ENCODE measurements around the gene CNPY4.

The CNPY4 gene

GRCh38 chr7:100122568-100122967 lies 3.1 kb downstream of the CNPY4 start:
- no peak overlapping the region for H3K4me3 ChIP-seq (replicated peaks; ENCODE audit: low read depth, low read length)
- TF ChIP-seq, protein P1, sequence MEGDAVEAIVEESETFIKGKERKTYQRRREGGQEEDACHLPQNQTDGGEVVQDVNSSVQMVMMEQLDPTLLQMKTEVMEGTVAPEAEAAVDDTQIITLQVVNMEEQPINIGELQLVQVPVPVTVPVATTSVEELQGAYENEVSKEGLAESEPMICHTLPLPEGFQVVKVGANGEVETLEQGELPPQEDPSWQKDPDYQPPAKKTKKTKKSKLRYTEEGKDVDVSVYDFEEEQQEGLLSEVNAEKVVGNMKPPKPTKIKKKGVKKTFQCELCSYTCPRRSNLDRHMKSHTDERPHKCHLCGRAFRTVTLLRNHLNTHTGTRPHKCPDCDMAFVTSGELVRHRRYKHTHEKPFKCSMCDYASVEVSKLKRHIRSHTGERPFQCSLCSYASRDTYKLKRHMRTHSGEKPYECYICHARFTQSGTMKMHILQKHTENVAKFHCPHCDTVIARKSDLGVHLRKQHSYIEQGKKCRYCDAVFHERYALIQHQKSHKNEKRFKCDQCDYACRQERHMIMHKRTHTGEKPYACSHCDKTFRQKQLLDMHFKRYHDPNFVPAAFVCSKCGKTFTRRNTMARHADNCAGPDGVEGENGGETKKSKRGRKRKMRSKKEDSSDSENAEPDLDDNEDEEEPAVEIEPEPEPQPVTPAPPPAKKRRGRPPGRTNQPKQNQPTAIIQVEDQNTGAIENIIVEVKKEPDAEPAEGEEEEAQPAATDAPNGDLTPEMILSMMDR (IDR thresholded peaks at IDR 0.05; ENCODE audit: low read depth, low read length, missing control alignments): no peak
- no peak for DNase-seq (ENCODE audit: extremely low read depth, low read depth)

- TF ChIP-seq, protein P1 (IDR thresholded peaks at IDR 0.05; ENCODE audit: low read depth, low read length, missing control alignments): no peak
- DNase-seq (ENCODE audit: extremely low read depth, low read depth): no peak
- H3K4me3 ChIP-seq (replicated peaks; ENCODE audit: low read depth, low read length): no peak overlapping the region
Measured at GRCh38 chr7:100124301-100125230, 5.1 kb downstream of the CNPY4 start.

DNA sequence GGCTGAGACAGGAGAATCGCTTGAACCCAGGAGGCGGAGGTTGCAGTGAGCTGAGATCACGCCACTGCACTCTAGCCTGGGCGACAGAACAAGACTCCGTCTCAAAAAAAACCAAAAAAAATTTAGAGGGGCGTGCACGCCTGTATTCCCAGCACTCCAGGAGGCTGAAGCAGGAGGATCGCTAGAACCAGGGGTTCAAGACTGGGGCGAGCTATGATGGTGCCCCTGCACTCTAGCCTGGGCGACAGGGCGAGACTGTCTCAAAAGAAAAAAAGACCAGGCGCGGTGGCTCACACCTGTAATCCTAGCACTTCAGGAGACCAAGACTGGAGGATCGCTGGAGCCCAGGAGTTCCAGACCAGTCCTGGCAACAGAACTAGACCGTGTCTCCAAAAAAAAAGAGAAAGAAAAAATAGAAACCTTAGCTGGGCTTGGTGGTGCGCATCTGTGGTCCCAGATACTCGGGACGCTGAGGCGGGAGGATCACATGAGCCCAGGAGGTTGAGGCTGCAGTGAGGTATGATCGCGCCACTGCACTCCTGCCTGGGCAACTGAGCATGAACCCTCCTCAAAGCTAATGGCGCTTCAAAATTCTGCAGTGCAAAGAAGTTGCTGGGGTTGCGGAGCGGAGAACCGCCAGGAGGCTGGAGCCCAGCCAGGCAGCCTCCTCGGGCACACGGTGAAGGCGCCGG lies 7.0 kb downstream of the CNPY4 start:
- peak overlapping the region; percentile 64 for H3K4me3 ChIP-seq (replicated peaks; ENCODE audit: low read depth, low read length)
- TF ChIP-seq, protein P1 (IDR thresholded peaks at IDR 0.05; ENCODE audit: low read depth, low read length, missing control alignments): no peak
- DNase-seq (ENCODE audit: extremely low read depth, low read depth): no peak

GRCh38 chr7:100126931-100127865 lies 7.8 kb downstream of the CNPY4 start, which contains the start of gene MBLAC1:
Gene MBLAC1, plus strand, starts transcription at chr7:100126967. Its CDS starts 429 bp downstream, at chr7:100127396.
- DNase-seq (ENCODE audit: extremely low read depth, low read depth): peak; percentile 78
- H3K4me3 ChIP-seq (replicated peaks; ENCODE audit: low read depth, low read length): peak within 1 kb of the TSS; percentile 64
- TF ChIP-seq, protein P1 (IDR thresholded peaks at IDR 0.05; ENCODE audit: low read depth, low read length, missing control alignments): no peak

- TF ChIP-seq, protein P1 (IDR thresholded peaks at IDR 0.05; ENCODE audit: low read depth, low read length, missing control alignments): no peak
- H3K4me3 ChIP-seq (replicated peaks; ENCODE audit: low read depth, low read length): peak overlapping the region; percentile 64
- DNase-seq (ENCODE audit: extremely low read depth, low read depth): no peak
Measured at GRCh38 chr7:100127866-100128636, 8.6 kb downstream of the CNPY4 start.
